Stimulated activated CD8-positive, alpha-beta memory T cell treated with anti-CD3 and anti-CD28 coated beads, Interleukin-7, amount 100 ng/mL, for 4 hours (primary cell): Measurements from ENCODE around the gene AP4S1.
A peak's percentile ranks its signal among the peaks of the same experiment; 100 is the strongest.

Experiments
- DNase-seq, 2 donors: peaks; one replicate each; pipeline ENCODE4 v3.0.0-alpha.2; 2020; ENCODE audit warnings: low read depth in 2 of 2

The AP4S1 gene

DNA sequence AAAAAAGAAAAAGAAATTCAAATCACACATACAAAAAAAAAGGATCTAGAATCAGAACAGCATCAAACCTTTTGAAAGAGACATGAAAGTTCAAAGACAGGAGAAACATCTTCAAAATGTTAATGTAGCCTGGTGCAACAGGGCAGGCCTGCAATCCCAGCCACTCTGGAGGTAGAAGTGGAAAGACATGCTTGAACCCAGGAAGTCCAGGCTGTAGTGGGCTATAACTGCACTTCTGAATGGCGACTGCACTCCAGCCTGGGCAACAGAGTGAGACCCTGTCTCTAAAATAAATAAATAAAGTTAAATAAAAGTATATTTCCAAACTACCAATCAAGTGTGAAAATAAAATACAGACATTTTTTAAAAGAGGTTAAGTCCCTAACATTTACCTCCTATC lies 18.7 kb upstream of the AP4S1 start:
- DNase-seq, result no peak

DNA sequence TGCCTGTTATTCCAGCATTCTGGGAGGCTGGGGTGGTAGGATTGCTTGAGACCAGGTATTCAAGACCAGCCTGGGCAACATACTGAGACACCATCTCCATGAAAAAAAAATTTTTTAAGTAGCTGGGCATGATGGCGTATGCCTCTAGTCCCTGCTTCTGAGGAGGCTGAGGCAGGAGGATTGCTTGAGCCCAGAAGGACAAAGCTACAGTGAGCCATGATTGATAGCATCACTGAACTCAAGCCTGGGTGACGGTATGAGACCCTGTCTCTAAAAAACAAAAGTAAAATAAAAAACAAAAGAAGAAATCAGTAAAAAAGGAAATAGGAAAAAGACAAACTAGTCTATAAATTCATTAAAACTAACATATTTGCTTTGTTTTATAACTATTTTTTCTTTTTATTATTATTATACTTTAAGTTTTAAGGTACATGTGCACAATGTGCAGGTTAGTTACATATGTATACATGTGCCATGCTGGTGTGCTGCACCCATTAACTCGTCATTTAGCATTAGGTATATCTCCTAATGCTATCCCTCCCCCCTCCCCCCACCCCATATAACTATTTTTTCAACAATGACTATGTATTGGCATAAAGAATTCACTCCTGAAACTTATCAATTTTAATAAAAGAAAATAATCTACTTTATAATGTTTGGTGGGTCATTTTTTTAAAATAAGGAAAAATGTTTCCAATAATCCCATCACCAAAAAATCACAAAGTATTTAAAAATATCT lies 15.4 kb upstream of the AP4S1 start:
- DNase-seq, result no peak

DNA sequence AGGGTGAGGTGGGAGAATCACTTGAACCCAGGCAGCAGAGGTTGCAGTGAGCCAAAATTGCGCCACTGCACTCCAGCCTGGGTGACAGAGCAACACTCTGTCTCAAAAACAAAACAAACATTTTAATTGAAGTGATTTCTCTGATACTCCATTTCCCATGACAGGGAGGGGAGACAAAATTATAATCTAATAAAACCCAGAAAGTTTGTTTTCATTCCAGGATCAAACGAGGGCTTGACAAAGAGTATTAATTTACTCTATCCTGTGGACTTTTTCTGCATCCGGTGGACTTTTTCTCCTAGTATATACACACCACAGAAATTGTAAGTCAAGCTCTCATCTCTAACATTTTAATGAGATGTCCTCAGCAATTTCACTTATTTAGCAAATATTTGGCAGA lies 14.5 kb upstream of the AP4S1 start:
- DNase-seq, result no peak

GRCh38 chr14:31013841-31014240 lies 11.6 kb upstream of the AP4S1 start:
- DNase-seq, result no peak

DNA sequence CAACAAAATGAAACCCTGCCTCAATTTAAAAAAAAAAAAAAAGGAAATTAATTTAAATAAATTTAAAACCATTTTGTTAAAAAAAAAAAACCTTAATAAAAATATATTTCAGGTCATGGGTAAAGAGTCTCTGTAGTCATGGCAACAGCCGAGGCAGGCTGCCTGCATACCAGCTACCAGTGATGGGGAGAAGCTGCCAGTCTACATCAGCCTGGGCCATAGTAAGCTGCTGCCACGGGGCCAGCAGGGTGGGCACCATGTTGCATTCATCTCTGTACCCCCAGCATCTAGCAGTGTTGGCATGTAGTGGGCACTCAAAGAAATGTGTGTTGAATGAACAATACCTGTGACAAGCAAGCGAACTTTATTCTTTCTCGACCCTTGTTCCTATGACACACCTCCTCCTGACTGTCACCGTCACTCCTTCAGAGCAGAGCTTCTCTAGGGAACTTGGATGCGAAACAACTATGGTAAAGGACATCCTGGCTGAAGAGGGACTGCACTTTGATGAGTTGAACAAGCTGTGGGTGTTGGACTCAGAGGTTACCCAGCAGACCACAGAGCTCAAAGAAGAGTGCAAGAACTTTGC lies 7.3 kb upstream of the AP4S1 start:
- no peak for DNase-seq

DNA sequence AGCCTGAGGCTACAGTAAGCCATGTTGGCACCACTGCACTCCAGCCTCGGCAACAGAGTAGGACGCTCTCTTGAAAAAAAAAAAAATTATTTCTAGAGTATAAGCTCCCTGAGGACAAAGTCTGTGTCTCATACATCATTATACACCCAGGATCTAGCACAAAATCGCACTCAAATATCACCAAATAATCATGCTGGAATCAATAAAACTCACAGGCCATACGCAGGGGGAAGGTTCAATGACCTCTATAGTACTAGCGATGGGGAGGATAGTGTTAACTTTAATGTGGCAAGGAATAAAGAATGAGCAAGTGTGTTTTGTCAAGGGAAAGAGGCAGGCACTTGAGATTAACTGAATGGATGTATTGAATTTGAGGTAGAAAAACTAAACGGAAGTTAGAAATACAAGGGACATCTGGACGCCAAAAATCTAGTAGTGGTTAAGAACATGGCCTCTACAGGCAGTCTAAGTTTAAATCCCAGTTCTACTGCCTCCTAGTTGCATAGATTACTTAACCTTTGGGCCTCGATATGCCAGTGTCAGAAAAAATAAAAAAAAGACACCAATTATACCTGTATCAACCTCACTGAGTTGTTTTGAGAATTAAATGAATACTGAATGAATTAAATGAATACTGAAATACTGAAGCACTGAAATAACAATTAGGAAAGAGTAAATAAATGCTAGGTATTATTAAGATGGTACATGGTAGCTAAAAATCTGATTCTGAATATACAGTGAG lies 4.4 kb upstream of the AP4S1 start:
- no peak for DNase-seq

- DNase-seq, result no peak
These were observed 3.9 kb upstream of the AP4S1 start for GRCh38 chr14:31021576-31021949.

DNA sequence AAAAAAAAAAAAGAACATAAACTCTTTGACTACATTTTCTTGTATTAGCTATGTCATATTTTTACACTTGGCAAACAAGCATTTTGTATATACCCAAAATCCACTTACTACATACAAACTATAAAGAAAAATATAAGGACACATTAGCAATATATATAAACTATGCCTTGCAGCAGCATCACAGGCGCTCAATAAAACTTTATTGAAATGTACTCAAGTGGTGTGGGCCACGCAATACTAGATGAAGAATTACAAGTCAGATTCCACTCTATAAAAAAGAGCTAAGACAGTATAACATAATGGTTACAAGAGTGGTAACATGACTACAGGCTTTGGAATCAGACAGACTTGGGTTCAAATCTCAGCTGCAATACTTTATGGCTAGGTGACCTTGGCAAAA lies 3.1 kb upstream of the AP4S1 start:
- no peak for DNase-seq

DNA sequence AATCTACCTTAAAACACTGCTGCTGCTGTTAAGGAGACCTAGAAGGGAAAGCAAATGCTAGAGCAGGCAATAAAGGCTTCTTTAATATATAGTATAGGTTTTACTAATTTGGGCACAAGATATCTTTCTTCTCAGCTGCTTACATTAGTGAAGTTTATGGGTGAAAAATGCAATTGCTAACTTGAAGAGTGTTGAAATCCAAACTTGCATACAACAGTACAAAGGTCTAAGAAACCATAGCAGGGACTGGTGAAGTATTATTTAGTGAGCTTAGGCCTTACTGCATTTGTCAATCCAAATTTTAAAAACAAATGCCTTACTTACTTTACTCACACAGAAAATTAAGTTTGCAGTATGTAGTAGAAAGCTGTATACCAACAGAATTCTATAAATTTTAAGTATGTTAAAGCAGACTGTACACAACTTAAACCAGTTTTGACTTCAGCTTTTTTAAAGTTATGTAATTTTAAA lies 1.4 kb upstream of the AP4S1 start:
- DNase-seq, result no peak

- DNase-seq, result no peak
These were observed 677 bp upstream of the AP4S1 start for GRCh38 chr14:31024577-31025366.

- DNase-seq, result no peak
These were observed 614 bp downstream of the AP4S1 start, which contains the start of gene STRN3 for GRCh38 chr14:31026077-31026449. TSS of gene STRN3 (minus strand) at chr14:31026379. CDS start at chr14:31026185, 194 bp downstream.

GRCh38 chr14:31026450-31027235 lies 1.2 kb downstream of the AP4S1 start:
- DNase-seq, result peak; percentile 86 to 89

- DNase-seq, result no peak
These were observed 2.4 kb downstream of the AP4S1 start for GRCh38 chr14:31027847-31028246.

DNA sequence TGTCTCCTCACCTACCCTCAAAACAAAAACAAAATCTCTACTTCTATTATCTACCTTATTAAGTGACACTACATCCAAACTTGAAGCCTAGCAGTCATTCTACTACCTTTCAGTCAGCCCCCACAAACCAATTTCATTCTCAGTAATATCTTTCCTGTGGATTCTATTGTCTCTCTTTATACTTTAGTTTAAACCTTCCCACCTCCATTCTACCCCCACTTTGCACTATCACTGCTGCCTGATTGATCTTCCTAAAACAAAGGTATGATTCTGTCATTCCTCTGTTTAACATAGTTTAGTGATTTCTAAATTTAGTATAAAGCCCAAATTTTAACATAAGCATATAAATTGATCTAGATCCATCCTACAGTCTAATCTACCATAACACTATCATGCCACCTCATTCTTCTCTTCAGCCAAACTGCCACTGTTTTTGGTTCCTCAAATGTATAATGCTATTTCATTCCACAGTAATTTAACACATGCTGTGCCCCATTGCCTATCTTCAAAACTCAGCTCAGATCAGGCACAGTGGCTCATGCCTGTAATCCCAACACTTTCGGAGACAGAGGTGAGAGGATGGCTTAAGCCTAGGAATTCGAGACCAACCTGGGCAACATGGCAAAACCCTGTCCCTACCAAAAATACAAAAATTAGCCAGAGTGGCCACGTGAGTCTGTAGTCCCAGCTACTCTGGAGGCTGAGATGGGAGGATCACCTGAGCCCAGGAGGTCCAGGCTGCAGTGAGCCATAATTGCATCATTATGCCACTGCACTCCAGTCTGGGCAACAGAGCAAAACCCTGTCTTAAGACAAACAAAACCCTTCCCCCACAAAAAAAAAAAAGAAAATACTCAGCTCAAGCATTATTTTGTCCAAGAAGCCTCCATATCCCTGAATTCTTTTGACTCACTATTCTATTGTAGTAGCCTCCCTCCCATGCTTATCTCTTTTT lies 3.8 kb downstream of the AP4S1 start:
- DNase-seq, result no peak

GRCh38 chr14:31030469-31030868 lies 5.0 kb downstream of the AP4S1 start:
- DNase-seq, result no peak

GRCh38 chr14:31036552-31036951 lies 11.1 kb downstream of the AP4S1 start:
- DNase-seq, result no peak

DNA sequence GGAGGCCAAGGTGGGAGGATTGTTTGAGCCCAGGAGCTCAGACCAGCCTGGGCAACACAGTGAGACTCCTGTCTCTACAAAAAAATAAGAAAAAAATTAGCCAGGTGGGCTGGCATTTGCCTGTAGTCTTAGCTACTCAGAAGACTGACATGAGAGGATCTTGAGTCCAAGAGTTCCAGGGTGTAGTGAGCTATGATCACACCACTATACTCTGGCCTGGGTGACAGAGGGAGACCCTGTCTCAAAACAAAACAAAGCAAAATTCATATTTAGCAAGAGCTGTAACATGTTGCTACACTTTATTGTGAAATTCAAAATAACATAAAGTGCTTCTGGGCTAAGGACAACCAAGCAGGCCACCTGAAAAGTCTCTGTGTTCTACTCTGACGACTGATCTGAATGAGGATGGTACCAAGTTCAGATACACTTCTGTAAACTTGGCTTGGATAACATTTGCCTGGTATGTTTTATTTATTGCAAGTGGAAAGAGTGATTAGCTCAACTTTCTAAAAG lies 12.3 kb downstream of the AP4S1 start:
- no peak for DNase-seq

DNA sequence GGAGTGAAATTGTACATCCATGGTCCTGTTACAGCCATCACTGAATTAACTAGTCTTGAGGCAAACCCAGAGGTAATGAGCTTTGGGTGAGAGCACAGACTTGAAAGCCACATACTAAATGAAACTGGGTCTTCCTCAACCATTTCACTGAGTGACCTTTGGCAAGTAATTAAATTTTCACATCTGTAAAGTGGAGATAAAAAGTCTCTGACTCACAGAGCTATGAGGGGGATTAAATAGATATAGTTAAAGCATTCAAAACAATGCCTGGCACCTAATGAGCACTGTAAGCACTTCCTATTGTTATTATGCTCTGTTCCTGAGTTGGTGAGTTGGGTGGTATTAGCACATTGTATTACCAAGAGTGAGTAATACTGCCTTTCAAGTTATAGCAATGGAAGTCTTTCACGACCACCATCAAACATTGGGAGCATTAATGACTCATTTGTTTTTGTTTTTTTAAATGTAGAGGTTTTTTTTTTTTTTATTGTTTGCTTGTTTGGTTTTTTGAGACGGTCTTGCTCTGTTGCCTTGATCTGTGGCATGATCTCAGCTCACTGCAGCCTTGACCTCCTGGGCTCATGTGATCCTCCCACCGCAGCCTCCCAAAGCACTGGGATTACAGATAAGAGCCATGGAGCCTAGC lies 13.2 kb downstream of the AP4S1 start:
- DNase-seq, result no peak

DNA sequence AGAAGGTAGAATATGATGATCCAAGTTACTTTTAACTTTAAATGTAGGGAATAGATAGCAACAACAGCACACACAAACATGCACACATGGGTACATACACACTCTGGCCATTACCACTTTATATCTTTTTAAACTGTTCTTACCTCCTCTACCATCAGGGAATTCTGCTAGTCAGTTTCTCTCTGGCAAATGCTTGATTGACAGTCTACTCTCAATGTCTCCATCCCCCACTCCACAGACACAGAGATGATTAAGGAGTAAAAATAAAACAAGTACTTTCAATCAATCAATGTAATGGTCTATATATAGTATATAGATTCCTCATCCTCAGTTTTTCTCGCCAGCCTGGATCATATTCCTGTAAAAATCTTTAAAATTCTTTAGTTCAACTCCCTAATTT lies 16.9 kb downstream of the AP4S1 start:
- no peak for DNase-seq
